Naive thymus-derived CD8-positive, alpha-beta T cell (primary cell): ENCODE measurements around the gene APOA4. TPM values are rescaled to one million over a fixed set of nuclear protein-coding genes. Genes with fewer than 3 reads are reported as not detected.

Experiments
- ATAC-seq, 2 donors: fragments of 150-1000 bp; cut with Tn5 transposase in 1 of 2; sonication (Bioruptor Pico), chemical (Tn5 transposase) in 1 of 2; 1 replicate in 1 of 2; 2 replicates in 1 of 2; pipeline ENCODE4 v1.10.0; 2021; ENCODE audit warnings: mild to moderate bottlenecking in 2 of 2, moderate library complexity in 2 of 2
- POLR2A ChIA-PET: fragments of 350-600 bp; sonication (Branson Sonifier 250); formaldehyde crosslinking; loops from one replicate; lab custom pipeline; 2021; ENCODE audit warnings: antibody characterized with exemption; lab: Charles Lee
- DNase-seq, 10 donors: peaks; one replicate each; pipeline versions ENCODE4 v3.0.0 to v3.0.0-alpha.2; 2020 to 2022
- H3K27ac Mint-ChIP-seq, 10 donors: one replicate each; pipeline ENCODE4 v1.8.0; 2020 to 2022; ENCODE audit warnings: mild to moderate bottlenecking in 10 of 10, mixed read lengths in 10 of 10, moderate library complexity in 4 of 10, inconsistent platforms in 1 of 10
- H3K27me3 Mint-ChIP-seq, 5 donors: one replicate each; pipeline ENCODE4 v1.8.0; 2021 to 2022; ENCODE audit warnings: mixed read lengths in 5 of 5
- H3K36me3 Mint-ChIP-seq, 3 donors: one replicate each; pipeline ENCODE4 v1.8.0; 2020 to 2022; ENCODE audit warnings: mixed read lengths in 3 of 3, mild to moderate bottlenecking in 2 of 3, inconsistent platforms in 1 of 3
- H3K4me1 Mint-ChIP-seq, 4 donors: one replicate each; pipeline ENCODE4 v1.8.0; 2021 to 2022; ENCODE audit warnings: mixed read lengths in 4 of 4
- H3K4me3 Mint-ChIP-seq, 10 donors: one replicate each; pipeline ENCODE4 v1.8.0; 2020 to 2022; ENCODE audit warnings: mild to moderate bottlenecking in 10 of 10, mixed read lengths in 10 of 10, moderate library complexity in 6 of 10, inconsistent platforms in 1 of 10
- H3K9me3 Mint-ChIP-seq, 9 donors: one replicate each; pipeline ENCODE4 v1.8.0; 2020 to 2022; ENCODE audit warnings: mixed read lengths in 9 of 9, mild to moderate bottlenecking in 3 of 9, inconsistent platforms in 1 of 9, moderate library complexity in 1 of 9
- polyA plus RNA-seq, 3 donors: library from polyadenylated mRNA; unstranded; fragments of 300-500 nt; fragmentation: Illumina TruSeq; gene quantifications; one replicate each; pipeline ENCODE4 v1.2.3, GENCODE V29; 2021
- total RNA-seq, 8 experiments: library from RNA in 2 of 8; stranded (reverse) in 2 of 8; gene quantifications; one replicate each; pipeline ENCODE4 v1.2.3 and lab custom pipeline; 2021 to 2026

Gene APOA4
- total and polyA plus RNA-seq, 5 experiments from 2014 or later = not detected

GRCh38 chr11:116778556-116778955, 44.5 kb downstream of the APOA4 start:
- Mint-ChIP-seq H3K4me3 (no peak overlapping the region), H3K4me1 (peaks cover 15 to 32% (median 18%) of the 10 kb centered on the region in 4 donors)
- POLR2A ChIA-PET = no interaction called here

GRCh38 chr11:116777056-116777455, 46.0 kb downstream of the APOA4 start:
- peak overlapping the region in 5 of 10 donors; percentile 0 to 63 (median 36) for H3K27ac Mint-ChIP-seq

More at GRCh38 chr11:116778556-116778955, 44.5 kb downstream of the APOA4 start:
- Mint-ChIP-seq H3K27me3 (no peaks in the 10 kb centered on the region), H3K27ac (no peak overlapping the region), H3K9me3 (no peaks in the 10 kb centered on the region), H3K36me3 (peaks cover 0 to 76% (median 17%) of the 10 kb centered on the region in 3 donors)
- no peak for DNase-seq
- ATAC-seq = no peak

GRCh38 chr11:116776522-116776984, 46.6 kb downstream of the APOA4 start:
- ATAC-seq = no peak
- POLR2A ChIA-PET = interaction anchor here (6.0 kb wide), 1 partner anchor 11 kb away, joined by 66 read pairs; the partner anchor contains the start of gene ZPR1
- Mint-ChIP-seq H3K4me1 (peaks cover 18 to 31% (median 29%) of the 10 kb centered on the region in 4 donors), H3K9me3 (no peaks in the 10 kb centered on the region), H3K4me3 (no peak overlapping the region), H3K36me3 (peaks cover 0 to 56% (median 11%) of the 10 kb centered on the region in 3 donors), H3K27ac (peak overlapping the region in 3 of 10 donors; percentile 27 to 60 (median 38)), H3K27me3 (no peaks in the 10 kb centered on the region)
- DNase-seq = no peak

More at GRCh38 chr11:116777056-116777455, 46.0 kb downstream of the APOA4 start:
- ATAC-seq (no peak), DNase-seq (no peak)
- H3K36me3 Mint-ChIP-seq = peaks cover 0 to 61% (median 12%) of the 10 kb centered on the region in 3 donors
- H3K27me3 Mint-ChIP-seq = no peaks in the 10 kb centered on the region
- peaks cover 18 to 27% (median 24%) of the 10 kb centered on the region in 4 donors for H3K4me1 Mint-ChIP-seq
- no peaks in the 10 kb centered on the region for H3K9me3 Mint-ChIP-seq
- POLR2A ChIA-PET = interaction anchor here (6.0 kb wide), 1 partner anchor 10 kb away, joined by 66 read pairs; the partner anchor contains the start of gene ZPR1
- H3K4me3 Mint-ChIP-seq = no peak overlapping the region

- Mint-ChIP-seq H3K27ac (peak overlapping the region in 6 of 10 donors; percentile 25 to 76 (median 57)), H3K36me3 (peaks cover 0 to 50% (median 9%) of the 10 kb centered on the region in 3 donors), H3K27me3 (no peaks in the 10 kb centered on the region), H3K9me3 (no peaks in the 10 kb centered on the region), H3K4me3 (no peak overlapping the region), H3K4me1 (peaks cover 19 to 33% (median 30%) of the 10 kb centered on the region in 4 donors)
- no peak for ATAC-seq
- DNase-seq = no peak
- POLR2A ChIA-PET = interaction anchor here (6.0 kb wide), 1 partner anchor 11 kb away, joined by 66 read pairs; the partner anchor contains the start of gene ZPR1
These were observed 47.1 kb downstream of the APOA4 start for GRCh38 chr11:116775975-116776374.

- Mint-ChIP-seq H3K4me3 (peak overlapping the region in 4 of 10 donors; percentile 26 to 60 (median 44)), H3K4me1 (peaks cover 19 to 40% (median 36%) of the 10 kb centered on the region in 4 donors), H3K36me3 (peaks cover 0 to 44% (median 7%) of the 10 kb centered on the region in 3 donors), H3K27ac (peak overlapping the region in 8 of 10 donors; percentile 10 to 90 (median 50)), H3K9me3 (no peaks in the 10 kb centered on the region), H3K27me3 (no peaks in the 10 kb centered on the region)
- POLR2A ChIA-PET = interaction anchor here (2.3 to 6.0 kb wide), 2 partner anchors 12 to 61 kb away, joined by 8 to 66 read pairs; partner anchors contain the start of gene ZPR1
- DNase-seq (no peak), ATAC-seq (no peak)
These were observed 48.4 kb downstream of the APOA4 start for GRCh38 chr11:116774661-116775060.

GRCh38 chr11:116773203-116774097, 49.7 kb downstream of the APOA4 start:
- POLR2A ChIA-PET = interaction anchor here (0.6 to 6.0 kb wide), 14 partner anchors 8 to 554 kb away, joined by 3 to 66 read pairs (median 5); partner anchors contain the start of genes APOA5, CEP164, PAFAH1B2 and SIK3
- H3K27me3 Mint-ChIP-seq = no peaks in the 10 kb centered on the region
- ATAC-seq = peak in 1 of 2 donors; percentile 2
- H3K27ac Mint-ChIP-seq = peak overlapping the region; percentile 93 to 99 (median 97)
- H3K9me3 Mint-ChIP-seq = no peaks in the 10 kb centered on the region
- peaks cover 19 to 46% (median 41%) of the 10 kb centered on the region in 4 donors for H3K4me1 Mint-ChIP-seq
- H3K4me3 Mint-ChIP-seq = peak overlapping the region; percentile 84 to 99 (median 98)
- peaks cover 0 to 44% (median 0%) of the 10 kb centered on the region in 3 donors for H3K36me3 Mint-ChIP-seq
- DNase-seq = no peak

GRCh38 chr11:116772443-116773202, 50.5 kb downstream of the APOA4 start, which contains the start of gene BUD13:
BUD13 (minus strand) TSS chr11:116772987; CDS start chr11:116772964, 23 bp downstream.
- H3K36me3 Mint-ChIP-seq = peaks cover 0 to 38% (median 0%) of the 10 kb centered on the region in 3 donors
- POLR2A ChIA-PET = interaction anchor here (0.9 to 6.0 kb wide), 11 partner anchors 9 to 555 kb away, joined by 3 to 66 read pairs (median 5); partner anchors contain the start of genes APOA5, CEP164, SIK3 and ZPR1
- peaks cover 17 to 46% (median 42%) of the 10 kb centered on the region in 4 donors for H3K4me1 Mint-ChIP-seq
- no peaks in the 10 kb centered on the region for H3K9me3 Mint-ChIP-seq
- DNase-seq (peak; percentile 84 to 99 (median 94)), ATAC-seq (peak; percentile 91 to 92)
- no peaks in the 10 kb centered on the region for H3K27me3 Mint-ChIP-seq
- peak within 1 kb of the TSS; percentile 93 to 99 (median 97) for H3K27ac Mint-ChIP-seq
- H3K4me3 Mint-ChIP-seq = peak within 1 kb of the TSS; percentile 84 to 99 (median 98)

GRCh38 chr11:116771935-116772334, 51.2 kb downstream of the APOA4 start:
- DNase-seq (no peak), ATAC-seq (no peak)
- Mint-ChIP-seq H3K27ac (peak overlapping the region; percentile 93 to 99 (median 97)), H3K9me3 (no peaks in the 10 kb centered on the region), H3K27me3 (no peaks in the 10 kb centered on the region), H3K36me3 (peaks cover 0 to 36% (median 0%) of the 10 kb centered on the region in 3 donors), H3K4me1 (peaks cover 16 to 47% (median 42%) of the 10 kb centered on the region in 4 donors), H3K4me3 (peak overlapping the region; percentile 84 to 99 (median 98))
- POLR2A ChIA-PET = interaction anchor here (1.2 to 6.0 kb wide), 4 partner anchors 15 to 455 kb away, joined by 3 to 66 read pairs (median 6); partner anchors contain the start of gene ZPR1

Other genes with a start within 250 kb of the APOA4 start
- gene BUD13, start 50.3 kb downstream of the APOA4 start, total RNA-seq = 10 to 100 TPM; 14.2 to 16.2 TPM
- gene BUD13, start 50.3 kb downstream of the APOA4 start, polyA plus RNA-seq = 10 to 100 TPM in 1 of 3 donors, 1 to 10 TPM in 2; 5.4 to 16.2 (median 6.6) TPM
- gene ZPR1, start 35.3 kb downstream of the APOA4 start, total RNA-seq = 10 to 100 TPM; 66.5 to 74.4 TPM
- 10 to 100 TPM; 29.5 to 42.9 (median 36.1) TPM for gene ZPR1, start 35.3 kb downstream of the APOA4 start, polyA plus RNA-seq
- gene APOA5, start 31.4 kb downstream of the APOA4 start, total RNA-seq = not detected
- not detected for gene APOA5, start 31.4 kb downstream of the APOA4 start, polyA plus RNA-seq
- not detected for gene APOC3, start 6.6 kb upstream of the APOA4 start, total RNA-seq
- not detected for gene APOC3, start 6.6 kb upstream of the APOA4 start, polyA plus RNA-seq
- 1 to 10 TPM in 1 of 2 experiments, under 1 TPM in 1; 0.81 to 1.3 TPM for gene APOA1, start 14.3 kb upstream of the APOA4 start, total RNA-seq
- gene APOA1, start 14.3 kb upstream of the APOA4 start, polyA plus RNA-seq = under 1 TPM; 0.17 to 0.29 (median 0.19) TPM